GM18502 (cell line): ENCODE data around the gene EXOC3L4.
"Not testable (repeated sequence)": the region's sequence is repeated elsewhere in the genome, so short reads cannot be mapped to it uniquely, and the experiment has no call there.

ENCODE experiments used
- ATAC-seq: cut with Tn5 transposase; IDR thresholded peaks from one replicate; pipeline ENCODE4 v1.9.1; 2021; ENCODE audit warnings: mild to moderate bottlenecking; ENCODE audit not compliant: unreplicated experiment, poor library complexity

EXOC3L4 gene

DNA sequence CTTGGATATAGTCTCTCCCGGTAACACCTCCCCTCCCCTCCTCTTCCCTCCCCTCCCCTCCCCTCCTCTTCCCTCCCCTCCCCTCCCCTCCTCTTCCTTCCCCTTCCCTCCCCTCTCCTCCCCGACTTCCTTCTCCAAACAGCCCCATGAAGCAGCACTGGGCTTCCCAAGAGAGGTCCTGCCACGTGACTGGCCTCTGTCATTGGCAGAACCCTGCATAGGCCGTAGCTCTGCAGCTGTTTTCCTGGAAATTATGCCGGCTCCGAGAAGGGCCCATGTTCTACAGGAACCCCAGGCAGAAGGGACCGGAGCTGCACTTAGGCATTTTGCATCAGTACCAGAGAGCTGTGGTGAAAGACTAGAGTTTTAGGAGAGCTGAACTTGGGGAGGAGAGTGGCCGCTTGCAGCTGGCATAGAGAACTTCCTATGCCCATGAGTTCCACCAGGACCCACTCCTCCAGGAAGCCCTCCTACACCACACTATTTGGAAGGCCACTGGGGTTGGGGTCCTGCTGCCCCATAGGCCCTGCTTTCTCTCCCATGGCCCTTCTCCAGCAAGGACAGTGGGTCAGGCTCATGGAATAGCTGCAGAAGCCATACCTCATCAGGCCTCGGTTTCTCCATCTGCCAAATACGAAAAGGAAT lies 23.6 kb downstream of the EXOC3L4 start:
- no peak for ATAC-seq

DNA sequence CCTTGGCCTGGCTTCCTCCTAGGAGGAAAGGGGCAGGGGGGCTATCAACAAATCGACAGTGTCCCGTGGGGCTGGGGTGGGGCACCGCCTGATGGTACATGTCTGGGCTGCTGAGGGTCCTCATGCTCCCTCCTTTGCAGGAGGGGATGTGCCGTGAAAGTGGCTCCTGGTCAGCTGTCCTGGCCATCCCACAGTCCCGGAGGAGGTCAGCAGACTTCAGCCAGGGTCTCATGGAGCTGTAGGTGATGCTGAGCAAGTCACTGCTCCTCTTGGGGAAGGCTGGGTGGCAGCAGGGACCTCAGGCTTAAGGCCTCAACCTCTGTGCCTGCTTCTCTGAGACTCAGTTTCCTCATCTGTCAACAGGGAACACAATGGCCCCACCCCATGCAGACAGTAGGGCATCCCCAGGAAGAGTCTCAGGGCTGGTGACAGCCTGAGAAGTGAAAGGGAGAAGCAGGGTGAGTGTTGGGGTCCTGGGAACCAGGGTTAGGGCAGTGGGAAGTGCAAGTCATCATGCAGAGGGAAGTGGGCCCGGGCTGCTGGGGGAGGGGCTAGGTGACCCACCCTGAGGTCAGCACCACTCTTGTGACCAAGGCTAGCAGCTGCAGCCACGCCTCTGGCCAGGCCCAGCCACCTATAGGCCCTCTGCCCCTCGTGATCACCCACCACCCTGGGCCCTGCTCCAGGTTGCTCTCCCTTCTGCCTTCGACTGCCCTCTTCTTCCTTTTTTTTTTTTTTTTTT lies 24.3 kb downstream of the EXOC3L4 start:
- ATAC-seq, result no peak

DNA sequence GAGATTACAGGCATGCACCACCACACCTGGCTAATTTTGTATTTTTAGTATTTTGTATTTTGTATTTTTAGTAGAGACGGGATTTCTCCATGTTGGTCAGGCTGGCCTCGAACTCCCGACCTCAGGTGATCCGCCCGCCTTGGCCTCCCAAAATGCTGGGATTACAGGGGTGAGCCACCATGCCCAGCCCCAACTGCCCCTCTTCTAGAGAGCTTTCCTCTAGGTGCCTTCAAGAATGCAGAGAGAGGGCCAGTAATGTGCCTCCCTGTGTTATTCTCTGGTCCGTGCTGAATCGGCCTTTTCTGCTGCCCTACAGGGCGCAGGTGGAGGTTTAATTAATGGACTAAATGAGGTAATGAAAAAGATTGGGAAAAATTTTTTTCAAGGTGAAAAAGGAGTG lies 25.0 kb downstream of the EXOC3L4 start:
- not testable (repeated sequence) for ATAC-seq

DNA sequence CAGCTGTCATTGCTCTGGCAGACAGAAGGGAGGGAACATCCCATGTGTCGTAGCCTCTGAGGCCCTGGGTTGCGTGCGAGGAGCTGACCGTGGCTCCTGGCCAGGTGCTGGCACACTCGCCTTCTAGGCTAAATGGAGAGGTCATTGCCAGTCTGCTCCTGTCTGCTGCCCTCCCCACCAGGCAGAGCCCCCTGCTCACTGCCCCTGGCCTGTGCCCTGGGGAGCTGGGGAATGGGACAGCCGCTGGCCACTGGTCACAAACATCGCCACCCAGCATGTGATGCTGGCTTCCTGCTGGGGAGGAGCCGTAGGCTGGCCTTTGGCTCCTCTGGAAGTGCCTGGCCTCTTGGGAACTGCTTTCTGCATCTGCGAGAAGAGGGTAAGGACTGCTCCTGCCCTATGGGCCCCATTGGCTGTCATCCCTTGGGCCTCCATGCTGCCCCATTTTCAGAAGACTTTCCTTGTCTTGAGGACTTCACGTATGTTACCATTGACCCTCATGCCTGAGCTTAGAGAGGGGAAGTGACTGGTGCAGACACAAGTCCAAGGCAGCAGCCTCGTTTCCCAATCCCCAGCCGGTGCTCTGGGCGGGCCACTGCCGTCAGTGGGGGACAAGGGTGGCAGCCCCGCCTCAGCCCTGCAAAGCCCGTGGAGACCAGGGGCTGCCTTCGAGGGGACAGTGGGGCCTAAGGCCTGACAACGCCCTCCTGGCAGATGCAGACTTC lies 26.8 kb downstream of the EXOC3L4 start:
- no peak for ATAC-seq

DNA sequence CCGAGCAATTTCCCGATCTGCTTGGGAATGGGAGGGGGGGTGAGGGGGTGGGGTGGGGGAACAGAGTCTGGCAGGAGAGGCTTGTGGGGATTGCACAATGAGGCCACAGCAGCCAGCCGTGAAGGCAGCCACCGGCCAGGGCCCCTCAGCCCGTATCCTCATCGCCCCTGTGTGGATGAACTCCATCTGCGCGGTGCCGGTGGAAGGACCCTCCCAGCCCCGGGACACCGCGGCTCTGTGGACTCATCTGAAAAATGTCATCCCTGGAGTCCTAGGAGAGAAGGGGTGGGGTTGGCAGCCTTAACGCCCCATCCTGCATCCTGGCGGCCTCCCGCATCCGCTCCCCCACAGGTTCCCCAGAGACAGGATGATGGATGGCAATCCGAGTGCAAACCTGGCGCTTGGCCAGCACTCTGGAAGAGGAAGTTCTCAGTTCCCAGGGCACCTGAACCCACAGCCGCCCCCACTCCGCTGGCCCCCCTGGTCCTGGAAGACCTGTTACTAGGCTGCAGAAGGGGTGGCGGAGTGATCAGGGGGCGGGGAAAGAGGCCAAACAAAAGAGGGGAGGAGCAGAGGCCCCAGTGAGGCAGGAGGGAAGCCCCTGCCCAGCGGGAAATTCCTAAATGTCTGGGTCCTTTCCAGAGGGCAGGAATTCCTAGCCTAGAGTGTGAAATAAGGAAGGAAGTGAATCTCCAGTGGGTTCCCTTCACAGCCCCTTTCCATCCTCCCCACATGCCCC lies 27.5 kb downstream of the EXOC3L4 start:
- no peak for ATAC-seq

DNA sequence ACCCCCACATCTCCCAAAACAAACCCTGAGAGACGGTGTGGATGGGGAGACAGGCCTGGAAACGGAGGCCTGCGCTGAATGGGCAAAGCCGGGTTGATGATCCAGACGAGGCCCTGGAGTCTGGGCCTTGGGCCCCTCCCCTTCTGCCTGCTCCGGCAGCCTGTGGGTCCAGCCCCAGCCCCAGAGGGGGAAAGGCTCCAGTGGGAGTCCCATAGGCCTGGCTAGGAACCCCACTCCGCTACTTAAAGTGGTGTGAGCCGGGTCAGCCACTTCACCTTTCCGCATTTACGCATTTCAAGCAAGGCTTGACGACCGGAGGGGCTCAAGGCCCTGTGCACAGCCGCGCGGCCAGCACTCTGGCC lies 28.0 kb downstream of the EXOC3L4 start:
- no peak for ATAC-seq

DNA sequence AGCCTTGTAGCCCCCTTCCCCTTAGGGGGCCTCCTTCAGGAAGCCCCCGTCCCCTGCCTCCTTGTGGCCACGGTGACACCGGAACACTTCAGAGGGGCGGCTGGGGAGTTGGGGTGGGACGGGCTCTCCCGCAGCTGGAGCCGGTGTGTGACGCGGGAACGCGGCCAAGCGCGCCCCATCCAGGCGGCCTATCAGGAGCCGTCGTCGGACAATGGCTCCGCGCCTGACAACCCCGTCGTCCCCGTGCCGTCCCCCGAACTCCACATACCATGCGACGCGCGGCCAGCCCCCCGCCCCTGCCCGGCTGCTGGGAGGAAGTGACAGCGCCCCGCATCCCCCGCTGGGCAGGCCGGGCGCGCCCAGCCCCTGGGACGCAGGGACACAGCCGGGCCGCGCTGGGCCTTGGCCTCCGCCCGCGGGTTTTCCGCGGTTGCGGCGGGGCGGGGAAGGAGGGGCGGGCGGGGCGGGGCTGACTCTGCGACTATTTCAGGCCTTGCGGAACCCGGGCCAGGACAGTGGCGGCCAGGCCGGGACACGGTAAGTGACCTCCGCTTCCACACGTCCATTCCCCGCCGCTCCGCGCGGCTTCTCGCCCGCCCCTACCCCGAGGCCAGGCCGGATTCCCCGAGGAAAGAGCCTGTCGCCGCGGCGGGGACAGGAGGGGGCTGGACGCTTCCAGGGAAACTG lies 28.6 kb downstream of the EXOC3L4 start, which contains the start of gene TNFAIP2:
TNFAIP2 (plus strand) TSS at position 515 of the 687 bp plus-strand sequence. CDS start 2,997 bp downstream, outside the sequence.
- ATAC-seq, result no peak

DNA sequence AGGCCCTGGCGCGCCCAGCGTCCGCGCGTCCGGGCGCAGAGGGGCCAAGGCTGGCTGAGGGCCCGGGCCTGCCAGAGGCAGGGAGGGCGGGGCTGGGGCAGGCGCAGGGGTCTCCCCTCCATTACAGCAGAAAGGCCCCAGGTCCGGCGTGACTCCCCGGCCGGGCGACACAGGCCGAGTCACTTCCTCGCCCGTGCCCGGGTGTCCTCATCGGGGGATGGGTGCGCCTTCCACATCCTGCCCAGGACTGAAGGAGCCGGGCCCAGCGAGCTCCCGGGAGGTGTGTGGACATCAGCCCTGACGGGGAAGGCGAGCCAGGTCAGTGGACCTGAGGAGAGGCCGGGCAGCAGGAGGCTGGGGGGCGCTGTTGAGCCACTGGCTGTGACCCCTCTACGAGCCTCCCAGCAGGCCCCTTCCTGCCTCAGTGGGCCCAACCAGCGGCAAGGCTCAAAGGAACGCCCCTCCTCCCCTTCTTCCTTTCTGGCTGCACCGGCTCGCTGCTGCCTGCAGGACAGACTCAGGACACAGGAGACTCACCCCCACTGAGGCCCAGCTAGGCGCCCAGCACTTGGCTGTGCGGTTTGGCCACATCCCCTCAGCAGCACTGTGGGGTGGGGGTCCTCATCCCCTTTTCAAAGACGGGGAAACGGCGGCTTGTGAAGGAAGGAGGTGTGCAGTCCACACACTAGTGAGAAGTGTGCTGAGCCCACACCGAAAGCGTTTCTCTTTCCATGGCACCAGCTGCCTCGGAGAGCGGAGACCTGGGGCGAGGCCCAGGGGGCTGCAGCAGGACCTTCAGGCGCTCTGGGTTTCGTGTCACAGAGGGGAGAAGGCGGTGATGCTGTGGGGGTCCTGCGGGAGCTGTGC lies 29.3 kb downstream of the EXOC3L4 start:
- ATAC-seq, result no peak

DNA sequence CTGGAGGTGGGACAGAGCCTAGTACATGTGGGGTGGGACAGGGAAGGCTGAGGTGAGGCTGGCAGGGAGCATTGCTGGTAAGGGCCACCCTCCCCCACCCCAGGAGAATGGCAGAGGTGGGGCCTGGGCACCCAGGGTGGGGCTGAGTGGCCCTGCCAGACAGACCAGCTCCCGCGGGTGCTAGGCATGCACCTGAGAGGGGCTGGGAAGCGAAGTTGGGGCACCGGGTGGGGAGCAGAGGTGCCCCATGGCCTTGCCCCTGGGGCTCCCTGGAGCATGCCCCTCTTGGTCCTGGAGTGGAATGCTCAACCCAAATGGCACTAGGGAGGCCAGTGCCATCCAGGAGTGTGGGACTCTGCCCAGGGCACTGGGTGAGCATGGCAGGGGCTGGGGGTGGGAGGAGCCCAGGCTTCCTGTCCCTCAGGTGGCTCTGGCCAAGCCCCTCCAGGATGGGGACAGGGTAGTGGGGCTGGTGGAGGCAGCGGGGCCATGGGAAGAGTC lies 30.0 kb downstream of the EXOC3L4 start:
- ATAC-seq, result no peak

DNA sequence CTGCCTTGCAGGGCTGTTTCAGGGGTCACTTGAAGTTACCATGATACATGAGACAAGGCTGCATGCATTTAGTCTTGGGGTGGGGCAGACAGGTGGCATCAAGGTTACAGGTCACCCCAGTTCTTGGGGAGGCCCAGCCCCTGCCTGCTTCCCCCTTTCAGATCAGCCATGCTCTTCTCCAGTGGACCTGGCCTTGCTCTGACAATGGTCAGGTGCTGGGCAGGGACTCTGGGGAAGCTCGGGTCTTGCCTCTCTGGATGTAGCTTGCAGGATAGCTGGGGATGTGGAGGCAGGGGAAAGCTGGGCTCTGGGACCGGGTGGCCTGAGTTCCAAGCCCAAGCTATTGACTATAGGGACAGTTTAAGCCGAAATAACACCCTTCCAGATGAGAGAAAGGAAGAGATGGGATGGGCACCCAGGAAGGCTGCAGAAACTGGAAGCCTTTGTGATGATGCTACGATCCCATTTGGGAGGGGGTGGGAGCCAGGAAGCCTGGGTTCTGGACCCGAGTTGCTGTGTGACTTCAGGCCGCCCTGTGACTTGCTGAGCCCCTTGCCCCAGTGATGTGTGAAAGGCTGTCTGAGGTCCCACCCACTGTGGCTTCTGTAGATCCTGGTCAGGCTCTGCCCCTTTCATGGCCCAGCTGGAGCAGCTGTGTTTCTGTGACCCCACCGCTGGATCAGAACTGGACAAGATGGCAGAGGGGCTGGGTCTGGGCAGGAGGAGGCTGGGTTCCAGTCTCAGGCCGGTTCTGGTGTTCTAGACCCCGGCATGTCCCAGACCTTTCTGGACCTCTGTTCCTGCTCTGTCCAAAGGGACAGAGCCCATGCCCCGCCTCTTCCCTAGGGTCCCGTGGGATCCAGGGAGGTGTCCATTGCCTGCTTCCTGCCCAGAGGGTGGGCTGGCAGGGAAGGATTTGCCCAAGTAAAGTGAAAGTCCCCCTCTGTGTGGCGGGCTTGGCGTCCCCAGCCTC lies 30.9 kb downstream of the EXOC3L4 start:
- ATAC-seq, result no peak

DNA sequence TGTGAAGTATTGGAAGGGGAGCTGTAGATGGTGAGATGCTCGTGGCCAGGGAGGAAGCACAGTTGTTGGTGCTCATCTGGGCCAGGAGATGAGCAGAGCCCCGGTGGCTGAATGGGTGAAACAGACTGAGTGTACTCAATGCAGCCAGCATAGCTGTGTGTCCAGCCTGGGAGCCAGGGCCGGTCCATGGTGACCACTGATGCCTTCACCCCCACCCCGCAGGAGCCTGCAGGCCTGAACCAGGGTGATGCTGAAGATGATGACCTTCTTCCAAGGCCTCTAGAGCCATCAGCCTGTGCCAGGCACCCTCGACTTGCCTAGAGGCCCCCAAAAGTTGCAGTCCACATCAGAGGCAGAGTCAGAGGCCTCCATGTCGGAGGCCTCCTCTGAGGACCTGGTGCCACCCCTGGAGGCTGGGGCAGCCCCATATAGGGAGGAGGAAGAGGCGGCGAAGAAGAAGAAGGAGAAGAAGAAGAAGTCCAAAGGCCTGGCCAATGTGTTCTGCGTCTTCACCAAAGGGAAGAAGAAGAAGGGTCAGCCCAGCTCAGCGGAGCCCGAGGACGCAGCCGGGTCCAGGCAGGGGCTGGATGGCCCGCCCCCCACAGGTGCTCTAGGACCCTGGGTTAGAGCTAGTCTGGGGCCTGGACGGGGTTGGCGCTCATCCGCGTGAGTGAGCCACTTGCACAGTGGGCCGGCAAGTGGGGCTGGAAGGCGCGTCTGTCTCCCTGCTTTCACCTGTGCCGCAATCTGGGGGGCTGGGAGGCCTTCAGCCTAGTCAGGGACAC lies 31.8 kb downstream of the EXOC3L4 start:
- ATAC-seq, result no peak

DNA sequence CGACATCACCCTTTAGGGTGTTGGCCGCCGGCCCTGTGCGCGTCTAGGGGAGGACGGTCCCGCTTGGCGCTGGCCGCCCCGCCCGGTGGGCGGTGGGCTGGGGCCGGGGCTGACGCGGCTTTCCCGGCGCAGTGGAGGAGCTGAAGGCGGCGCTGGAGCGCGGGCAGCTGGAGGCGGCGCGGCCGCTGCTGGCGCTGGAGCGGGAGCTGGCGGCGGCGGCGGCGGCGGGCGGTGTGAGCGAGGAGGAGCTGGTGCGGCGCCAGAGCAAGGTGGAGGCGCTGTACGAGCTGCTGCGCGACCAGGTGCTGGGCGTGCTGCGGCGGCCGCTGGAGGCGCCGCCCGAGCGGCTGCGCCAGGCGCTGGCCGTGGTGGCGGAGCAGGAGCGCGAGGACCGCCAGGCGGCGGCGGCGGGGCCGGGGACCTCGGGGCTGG lies 32.4 kb downstream of the EXOC3L4 start:
- ATAC-seq, result no peak

DNA sequence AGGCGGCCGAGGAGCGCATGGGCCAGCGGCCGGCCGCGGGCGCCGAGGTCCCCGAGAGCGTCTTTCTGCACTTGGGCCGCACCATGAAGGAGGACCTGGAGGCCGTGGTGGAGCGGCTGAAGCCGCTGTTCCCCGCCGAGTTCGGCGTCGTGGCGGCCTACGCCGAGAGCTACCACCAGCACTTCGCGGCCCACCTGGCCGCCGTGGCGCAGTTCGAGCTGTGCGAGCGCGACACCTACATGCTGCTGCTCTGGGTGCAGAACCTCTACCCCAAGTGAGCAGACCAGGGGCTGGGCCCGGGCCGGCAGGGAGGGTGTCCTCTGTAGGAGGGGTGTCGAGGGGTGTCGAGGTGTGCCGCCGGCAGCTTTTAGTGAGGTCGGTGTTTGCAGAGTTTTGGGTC lies 32.8 kb downstream of the EXOC3L4 start:
- no peak for ATAC-seq

DNA sequence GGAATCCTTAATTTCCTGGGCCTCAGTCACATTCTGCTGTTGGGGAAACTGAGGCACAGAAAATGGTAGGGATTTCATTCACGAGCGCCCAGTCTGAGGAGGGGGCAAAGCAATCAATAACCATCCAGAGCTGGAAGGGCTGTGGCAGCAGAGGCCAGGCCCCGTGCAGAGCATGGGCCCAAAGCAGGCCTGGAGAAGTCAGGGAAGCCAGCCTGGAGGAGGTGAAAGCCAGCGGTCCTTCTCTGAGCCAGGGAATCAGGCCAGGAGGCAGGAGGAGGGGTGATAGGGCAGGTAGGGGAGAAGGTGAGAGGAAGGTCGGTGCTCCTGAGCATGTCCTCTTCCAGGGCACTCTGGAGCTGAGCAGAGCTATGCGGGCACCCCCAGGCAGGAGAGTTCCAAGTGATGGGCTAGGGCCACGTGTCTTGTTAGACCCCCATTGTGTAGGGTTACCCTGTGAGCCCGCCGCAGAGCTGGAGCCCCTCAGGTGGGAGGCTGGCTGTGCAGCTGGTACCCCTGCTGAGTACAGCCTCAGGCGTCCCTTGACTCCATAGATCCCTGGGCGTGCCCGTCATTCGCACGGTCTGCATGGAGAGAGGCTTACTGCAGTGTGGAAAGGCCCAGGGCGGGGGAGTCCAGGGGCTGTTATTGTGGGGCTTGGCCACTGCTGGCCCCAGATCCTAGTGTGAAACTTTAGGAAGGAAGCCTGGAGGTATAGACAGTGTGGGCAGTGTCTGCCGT lies 33.5 kb downstream of the EXOC3L4 start:
- no peak for ATAC-seq

DNA sequence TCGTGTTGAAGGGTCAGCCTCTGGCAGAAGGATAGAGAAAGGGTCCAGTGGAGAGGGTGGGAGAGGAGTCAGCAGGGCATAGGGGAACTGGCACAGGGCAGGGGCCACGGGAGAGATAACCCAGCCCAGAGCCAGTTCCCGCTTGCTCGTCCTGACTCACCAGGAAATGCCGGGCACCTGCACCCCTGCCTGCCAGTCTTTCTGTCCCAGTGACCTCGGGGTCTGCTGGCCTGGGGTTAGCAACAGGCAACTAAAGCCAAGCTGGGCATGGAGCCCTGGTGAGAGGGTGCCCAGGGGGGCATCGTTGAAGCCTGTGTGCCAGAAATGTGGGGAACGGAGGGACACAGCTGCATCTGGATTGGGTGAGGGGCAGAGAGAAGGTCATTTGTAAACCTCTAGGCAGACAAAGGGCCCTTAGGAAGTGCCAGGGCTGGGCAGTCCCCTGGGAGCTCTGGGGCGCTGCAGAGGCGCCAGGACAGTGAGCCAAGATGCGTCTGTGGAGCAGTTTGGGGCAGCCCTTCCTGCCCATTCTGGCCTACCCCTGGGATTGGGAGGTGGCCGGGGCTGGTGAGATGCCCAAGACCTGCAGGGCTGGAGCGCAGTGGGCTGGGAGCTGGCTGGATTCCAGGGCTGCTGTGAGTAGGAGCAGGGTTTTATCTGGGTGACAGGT lies 34.2 kb downstream of the EXOC3L4 start:
- ATAC-seq, result no peak
